HEK293 (cell line): ENCODE results near the gene HIVEP2.
A peak's percentile ranks its signal among the peaks of the same experiment; 100 is the strongest.

Source experiments
- CTCF ChIA-PET: fragments of 350-600 bp; formaldehyde crosslinking; extraction: SDS; loops from one replicate; lab custom pipeline; 2021; ENCODE audit warnings: antibody characterized with exemption; lab: Yijun Ruan, JAX
- POLR2A ChIA-PET: fragments of 300-600 bp; formaldehyde crosslinking; extraction: SDS; loops from one replicate; lab custom pipeline; 2020; ENCODE audit warnings: antibody characterized with exemption, inconsistent platforms; lab: Yijun Ruan, JAX
- H3K27ac ChIP-seq: fragments of 200-500 bp; sonication (Bioruptor generic); 2 replicates; pipeline ENCODE4 v1.5.1; 2014; ENCODE audit warnings: low read depth, low read length, control low read depth, inconsistent platforms; ENCODE audit errors: extremely low read depth
- H3K36me3 ChIP-seq, 2 experiments: fragments of 200-500 bp in 1 of 2; sonication (Bioruptor generic) in 1 of 2; 1 replicate in 1 of 2; 2 replicates in 1 of 2; pipeline ENCODE4 v1.5.1; 2014 to 2017; ENCODE audit warnings: inconsistent platforms in 2 of 2, low read length in 2 of 2; ENCODE audit not compliant: control insufficient read depth in 2 of 2, insufficient read depth in 1 of 2
- H3K4me1 ChIP-seq: fragments of 200-500 bp; sonication (Bioruptor generic); 2 replicates; pipeline ENCODE4 v1.5.1; 2014; ENCODE audit warnings: mild to moderate bottlenecking, low read length, inconsistent platforms; ENCODE audit not compliant: control insufficient read depth, insufficient read depth
- H3K4me3 ChIP-seq: 2 replicates; pipeline ENCODE4 v1.5.1; 2011; ENCODE audit warnings: low read depth, mild to moderate bottlenecking, control low read depth, low read length, moderate library complexity
- H3K9me3 ChIP-seq: fragments of 200-500 bp; sonication (Bioruptor generic); 2 replicates; pipeline ENCODE4 v1.5.1; 2014; ENCODE audit warnings: low read depth, low read length, inconsistent platforms; ENCODE audit not compliant: control insufficient read depth, insufficient read depth
- GLI2 ChIP-seq: fragments of 450-650 bp; formaldehyde crosslinking; IDR thresholded peaks from 2 replicates; pipeline ENCODE4; 2017; ENCODE audit warnings: missing biosample characterization, missing genetic modification characterization, low read depth, borderline replicate concordance
- KLF1 ChIP-seq: fragments of 450-650 bp; formaldehyde crosslinking; IDR thresholded peaks from 2 replicates; pipeline ENCODE4 v1.5.1; 2016; ENCODE audit warnings: missing biosample characterization, missing genetic modification characterization
- KLF10 ChIP-seq: fragments of 450-650 bp; IDR thresholded peaks from 2 replicates; pipeline ENCODE4 v1.5.1; 2018; ENCODE audit warnings: missing biosample characterization, mild to moderate bottlenecking, missing genetic modification characterization
- MYNN ChIP-seq: fragments of 450-650 bp; formaldehyde crosslinking; IDR thresholded peaks from 2 replicates; pipeline ENCODE4 v1.5.1; 2016; ENCODE audit warnings: missing biosample characterization, missing genetic modification characterization, borderline replicate concordance
- REPIN1 ChIP-seq: fragments of 450-650 bp; formaldehyde crosslinking; IDR thresholded peaks from 2 replicates; pipeline ENCODE4 v1.5.1; 2017; ENCODE audit warnings: missing biosample characterization, missing genetic modification characterization, low read depth
- SETDB1 ChIP-seq: IDR thresholded peaks from one replicate; pipeline ENCODE4 v1.6.1; 2017; ENCODE audit warnings: mild to moderate bottlenecking, low read length, moderate library complexity, mixed read lengths; ENCODE audit not compliant: insufficient read length
- YY2 ChIP-seq: fragments of 450-650 bp; formaldehyde crosslinking; IDR thresholded peaks from 2 replicates; pipeline ENCODE4 v1.5.1; 2016; ENCODE audit warnings: missing biosample characterization, missing genetic modification characterization
- ZBTB48 ChIP-seq: fragments of 450-650 bp; formaldehyde crosslinking; IDR thresholded peaks from 2 replicates; pipeline ENCODE4 v1.5.1; 2016; ENCODE audit warnings: missing biosample characterization, missing genetic modification characterization
- ZNF138 ChIP-seq: fragments of 450-650 bp; formaldehyde crosslinking; IDR thresholded peaks from 2 replicates; pipeline ENCODE4 v1.5.1; 2016; ENCODE audit warnings: missing biosample characterization, missing genetic modification characterization, borderline replicate concordance
- ZNF155 ChIP-seq: fragments of 450-650 bp; formaldehyde crosslinking; IDR thresholded peaks from 2 replicates; pipeline ENCODE4 v1.5.1; 2016; ENCODE audit warnings: missing biosample characterization, missing genetic modification characterization
- ZNF184 ChIP-seq: fragments of 450-650 bp; IDR thresholded peaks from 2 replicates; pipeline ENCODE4 v1.5.1; 2018; ENCODE audit warnings: missing biosample characterization, mild to moderate bottlenecking, missing genetic modification characterization
- ZNF211 ChIP-seq: fragments of 450-650 bp; formaldehyde crosslinking; IDR thresholded peaks from 2 replicates; pipeline ENCODE4 v1.5.1; 2016; ENCODE audit warnings: low read depth, missing biosample characterization, missing genetic modification characterization
- ZNF223 ChIP-seq: fragments of 450-650 bp; formaldehyde crosslinking; IDR thresholded peaks from 2 replicates; pipeline ENCODE4 v1.5.1; 2016; ENCODE audit warnings: missing biosample characterization, missing genetic modification characterization
- ZNF501 ChIP-seq: fragments of 450-650 bp; formaldehyde crosslinking; IDR thresholded peaks from 2 replicates; pipeline ENCODE4 v1.5.1; 2016; ENCODE audit warnings: missing biosample characterization, missing genetic modification characterization
- ZNF558 ChIP-seq: fragments of 450-650 bp; formaldehyde crosslinking; IDR thresholded peaks from 2 replicates; pipeline ENCODE4 v1.5.1; 2016; ENCODE audit warnings: missing biosample characterization, missing genetic modification characterization
- ZNF624 ChIP-seq: fragments of 450-650 bp; formaldehyde crosslinking; IDR thresholded peaks from 2 replicates; pipeline ENCODE4 v1.5.1; 2017; ENCODE audit warnings: missing biosample characterization, missing genetic modification characterization
- ZSCAN30 ChIP-seq: fragments of 450-650 bp; IDR thresholded peaks from 2 replicates; pipeline ENCODE4 v1.5.1; 2018; ENCODE audit warnings: missing biosample characterization, mild to moderate bottlenecking, missing genetic modification characterization, moderate library complexity
- TF ChIP-seq, protein P1 (sequence below): fragments of 450-650 bp; formaldehyde crosslinking; IDR thresholded peaks from 2 replicates; pipeline ENCODE4 v1.5.1; 2016; ENCODE audit warnings: missing biosample characterization, missing genetic modification characterization
- TF ChIP-seq, protein P2 (sequence below): fragments of 450-650 bp; formaldehyde crosslinking; IDR thresholded peaks from 2 replicates; pipeline ENCODE4 v1.5.1; 2016; ENCODE audit warnings: missing biosample characterization, missing genetic modification characterization
- TF ChIP-seq, protein P3 (sequence below): fragments of 450-650 bp; formaldehyde crosslinking; IDR thresholded peaks from 2 replicates; pipeline ENCODE4 v1.5.1; 2017; ENCODE audit warnings: missing biosample characterization, mild to moderate bottlenecking, missing genetic modification characterization, moderate library complexity
- TF ChIP-seq, protein P4 (sequence below): fragments of 450-650 bp; formaldehyde crosslinking; IDR thresholded peaks from 2 replicates; pipeline ENCODE4 v1.5.1; 2016; ENCODE audit warnings: missing biosample characterization, missing genetic modification characterization
- TF ChIP-seq, protein P5 (sequence below): fragments of 450-650 bp; formaldehyde crosslinking; IDR thresholded peaks from 2 replicates; pipeline ENCODE4 v1.5.1; 2016; ENCODE audit warnings: missing biosample characterization, missing genetic modification characterization

HIVEP2 gene

DNA sequence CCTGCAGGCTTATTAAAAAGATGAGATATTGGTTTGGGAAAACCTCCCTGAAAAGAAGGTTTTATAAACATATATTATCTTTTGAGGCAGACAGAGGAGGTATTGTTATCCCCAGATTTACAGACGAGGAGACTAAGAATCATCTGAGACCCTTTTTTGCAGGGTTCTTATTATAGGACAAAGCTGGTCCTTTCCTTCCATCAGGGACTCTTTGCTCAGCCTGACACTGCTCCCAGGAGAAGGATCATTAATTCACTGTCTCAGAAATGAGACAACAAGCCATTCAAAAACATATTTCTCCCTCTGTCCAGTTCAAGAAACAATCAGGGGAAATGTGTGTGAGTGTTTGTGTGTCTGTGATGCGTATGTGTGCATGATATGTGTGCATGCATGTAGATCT, 33.5 kb downstream of the HIVEP2 start (continued):
- TF ChIP-seq SETDB1 (no peak), YY2 (no peak)
- TF ChIP-seq, all 188 proteins: peak for 0

DNA sequence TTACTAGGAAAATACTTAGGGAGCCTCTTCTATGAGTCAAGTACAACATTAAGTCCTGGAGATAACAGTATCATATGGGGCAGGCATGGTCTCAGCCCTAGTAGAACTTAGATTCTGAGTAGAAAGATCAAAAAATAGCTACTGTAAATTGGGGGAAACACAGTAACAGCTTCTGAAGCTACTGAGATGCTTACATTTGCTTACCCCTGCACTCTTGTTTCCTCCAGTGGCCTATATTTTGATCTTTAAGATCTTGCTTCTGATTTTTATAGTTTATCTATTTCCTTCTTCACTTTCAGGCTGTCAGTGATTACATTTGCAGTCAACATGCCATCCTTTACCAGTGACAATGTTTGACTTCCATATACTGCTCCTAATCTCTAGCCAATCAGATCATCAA, 35.3 kb downstream of the HIVEP2 start:
- TF ChIP-seq ZBTB48 (tag by site-specific recombination), result no peak
- TF ChIP-seq ZNF184 (tag by site-specific recombination), result peak; percentile 83; the same call in 1 of the 2 replicates
- Histone ChIP-seq H3K9me3 (no peaks in the 10 kb centered on the region), H3K27ac (no peak overlapping the region), H3K4me1 (no peaks in the 10 kb centered on the region), H3K36me3 (no peaks in the 10 kb centered on the region), H3K4me3 (no peak overlapping the region)
- POLR2A ChIA-PET, result no interaction called here
- CTCF ChIA-PET, result interaction anchor here (1.0 kb wide), 1 partner anchor 435 kb away, joined by 3 read pairs; no protein-coding TSS in a partner anchor

DNA sequence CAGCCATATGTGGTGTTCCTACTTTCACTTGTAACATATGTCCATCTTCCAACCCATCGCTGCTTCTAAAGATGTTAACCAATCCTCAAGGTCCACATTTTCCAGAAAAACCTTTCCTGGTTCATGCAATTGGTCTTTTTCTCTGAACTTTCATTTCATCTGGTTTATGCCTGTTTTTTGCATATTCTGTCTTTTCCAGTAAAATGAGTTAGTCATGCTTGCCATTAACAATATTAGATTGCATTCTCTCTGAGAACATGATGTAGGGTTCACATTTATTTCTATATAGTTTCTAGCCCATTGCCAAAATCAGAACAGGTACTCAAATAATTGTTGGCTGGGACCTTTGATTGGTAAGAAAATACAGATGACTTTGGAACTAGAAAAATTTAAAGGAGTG, 36.7 kb downstream of the HIVEP2 start:
- peaks cover 8% of the 10 kb centered on the region for H3K4me1 ChIP-seq
- ChIA-PET CTCF (no interaction called here), POLR2A (no interaction called here)
- no peak overlapping the region for H3K27ac ChIP-seq
- H3K4me3 ChIP-seq, result no peak overlapping the region
- H3K9me3 ChIP-seq, result no peaks in the 10 kb centered on the region
- TF ChIP-seq ZNF211, result no peak
- TF ChIP-seq, protein P1, sequence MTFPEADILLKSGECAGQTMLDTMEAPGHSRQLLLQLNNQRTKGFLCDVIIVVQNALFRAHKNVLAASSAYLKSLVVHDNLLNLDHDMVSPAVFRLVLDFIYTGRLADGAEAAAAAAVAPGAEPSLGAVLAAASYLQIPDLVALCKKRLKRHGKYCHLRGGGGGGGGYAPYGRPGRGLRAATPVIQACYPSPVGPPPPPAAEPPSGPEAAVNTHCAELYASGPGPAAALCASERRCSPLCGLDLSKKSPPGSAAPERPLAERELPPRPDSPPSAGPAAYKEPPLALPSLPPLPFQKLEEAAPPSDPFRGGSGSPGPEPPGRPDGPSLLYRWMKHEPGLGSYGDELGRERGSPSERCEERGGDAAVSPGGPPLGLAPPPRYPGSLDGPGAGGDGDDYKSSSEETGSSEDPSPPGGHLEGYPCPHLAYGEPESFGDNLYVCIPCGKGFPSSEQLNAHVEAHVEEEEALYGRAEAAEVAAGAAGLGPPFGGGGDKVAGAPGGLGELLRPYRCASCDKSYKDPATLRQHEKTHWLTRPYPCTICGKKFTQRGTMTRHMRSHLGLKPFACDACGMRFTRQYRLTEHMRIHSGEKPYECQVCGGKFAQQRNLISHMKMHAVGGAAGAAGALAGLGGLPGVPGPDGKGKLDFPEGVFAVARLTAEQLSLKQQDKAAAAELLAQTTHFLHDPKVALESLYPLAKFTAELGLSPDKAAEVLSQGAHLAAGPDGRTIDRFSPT (tag by site-specific recombination), result no peak
- TF ChIP-seq, protein P2, sequence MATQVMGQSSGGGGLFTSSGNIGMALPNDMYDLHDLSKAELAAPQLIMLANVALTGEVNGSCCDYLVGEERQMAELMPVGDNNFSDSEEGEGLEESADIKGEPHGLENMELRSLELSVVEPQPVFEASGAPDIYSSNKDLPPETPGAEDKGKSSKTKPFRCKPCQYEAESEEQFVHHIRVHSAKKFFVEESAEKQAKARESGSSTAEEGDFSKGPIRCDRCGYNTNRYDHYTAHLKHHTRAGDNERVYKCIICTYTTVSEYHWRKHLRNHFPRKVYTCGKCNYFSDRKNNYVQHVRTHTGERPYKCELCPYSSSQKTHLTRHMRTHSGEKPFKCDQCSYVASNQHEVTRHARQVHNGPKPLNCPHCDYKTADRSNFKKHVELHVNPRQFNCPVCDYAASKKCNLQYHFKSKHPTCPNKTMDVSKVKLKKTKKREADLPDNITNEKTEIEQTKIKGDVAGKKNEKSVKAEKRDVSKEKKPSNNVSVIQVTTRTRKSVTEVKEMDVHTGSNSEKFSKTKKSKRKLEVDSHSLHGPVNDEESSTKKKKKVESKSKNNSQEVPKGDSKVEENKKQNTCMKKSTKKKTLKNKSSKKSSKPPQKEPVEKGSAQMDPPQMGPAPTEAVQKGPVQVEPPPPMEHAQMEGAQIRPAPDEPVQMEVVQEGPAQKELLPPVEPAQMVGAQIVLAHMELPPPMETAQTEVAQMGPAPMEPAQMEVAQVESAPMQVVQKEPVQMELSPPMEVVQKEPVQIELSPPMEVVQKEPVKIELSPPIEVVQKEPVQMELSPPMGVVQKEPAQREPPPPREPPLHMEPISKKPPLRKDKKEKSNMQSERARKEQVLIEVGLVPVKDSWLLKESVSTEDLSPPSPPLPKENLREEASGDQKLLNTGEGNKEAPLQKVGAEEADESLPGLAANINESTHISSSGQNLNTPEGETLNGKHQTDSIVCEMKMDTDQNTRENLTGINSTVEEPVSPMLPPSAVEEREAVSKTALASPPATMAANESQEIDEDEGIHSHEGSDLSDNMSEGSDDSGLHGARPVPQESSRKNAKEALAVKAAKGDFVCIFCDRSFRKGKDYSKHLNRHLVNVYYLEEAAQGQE (tag by site-specific recombination), result no peak
- no peak for TF ChIP-seq ZNF155 (tag by site-specific recombination)
- TF ChIP-seq ZNF624 (tag by site-specific recombination), result no peak
- TF ChIP-seq ZNF138, result no peak
- TF ChIP-seq GLI2 (tag by site-specific recombination), result no peak
- no peak for TF ChIP-seq ZSCAN30 (tag by site-specific recombination)
- TF ChIP-seq ZNF223, result no peak
- TF ChIP-seq ZNF501, result no peak
- no peak for TF ChIP-seq ZNF558 (tag by site-specific recombination)
- no peak for TF ChIP-seq ZNF184 (tag by site-specific recombination)
- no peak for TF ChIP-seq KLF1
- TF ChIP-seq, protein P3, sequence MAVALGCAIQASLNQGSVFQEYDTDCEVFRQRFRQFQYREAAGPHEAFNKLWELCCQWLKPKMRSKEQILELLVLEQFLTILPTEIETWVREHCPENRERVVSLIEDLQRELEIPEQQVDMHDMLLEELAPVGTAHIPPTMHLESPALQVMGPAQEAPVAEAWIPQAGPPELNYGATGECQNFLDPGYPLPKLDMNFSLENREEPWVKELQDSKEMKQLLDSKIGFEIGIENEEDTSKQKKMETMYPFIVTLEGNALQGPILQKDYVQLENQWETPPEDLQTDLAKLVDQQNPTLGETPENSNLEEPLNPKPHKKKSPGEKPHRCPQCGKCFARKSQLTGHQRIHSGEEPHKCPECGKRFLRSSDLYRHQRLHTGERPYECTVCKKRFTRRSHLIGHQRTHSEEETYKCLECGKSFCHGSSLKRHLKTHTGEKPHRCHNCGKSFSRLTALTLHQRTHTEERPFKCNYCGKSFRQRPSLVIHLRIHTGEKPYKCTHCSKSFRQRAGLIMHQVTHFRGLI (tag by site-specific recombination), result no peak
- no peak for TF ChIP-seq KLF10 (tag by site-specific recombination)
- TF ChIP-seq, protein P4, sequence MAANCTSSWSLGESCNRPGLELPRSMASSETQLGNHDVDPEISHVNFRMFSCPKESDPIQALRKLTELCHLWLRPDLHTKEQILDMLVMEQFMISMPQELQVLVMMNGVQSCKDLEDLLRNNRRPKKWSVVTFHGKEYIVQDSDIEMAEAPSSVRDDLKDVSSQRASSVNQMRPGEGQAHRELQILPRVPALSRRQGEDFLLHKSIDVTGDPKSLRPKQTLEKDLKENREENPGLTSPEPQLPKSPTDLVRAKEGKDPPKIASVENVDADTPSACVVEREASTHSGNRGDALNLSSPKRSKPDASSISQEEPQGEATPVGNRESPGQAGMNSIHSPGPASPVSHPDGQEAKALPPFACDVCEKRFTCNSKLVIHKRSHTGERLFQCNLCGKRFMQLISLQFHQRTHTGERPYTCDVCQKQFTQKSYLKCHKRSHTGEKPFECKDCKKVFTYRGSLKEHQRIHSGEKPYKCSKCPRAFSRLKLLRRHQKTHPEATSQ (tag by site-specific recombination), result no peak
- no peak for TF ChIP-seq MYNN (tag by site-specific recombination)
- TF ChIP-seq, protein P5, sequence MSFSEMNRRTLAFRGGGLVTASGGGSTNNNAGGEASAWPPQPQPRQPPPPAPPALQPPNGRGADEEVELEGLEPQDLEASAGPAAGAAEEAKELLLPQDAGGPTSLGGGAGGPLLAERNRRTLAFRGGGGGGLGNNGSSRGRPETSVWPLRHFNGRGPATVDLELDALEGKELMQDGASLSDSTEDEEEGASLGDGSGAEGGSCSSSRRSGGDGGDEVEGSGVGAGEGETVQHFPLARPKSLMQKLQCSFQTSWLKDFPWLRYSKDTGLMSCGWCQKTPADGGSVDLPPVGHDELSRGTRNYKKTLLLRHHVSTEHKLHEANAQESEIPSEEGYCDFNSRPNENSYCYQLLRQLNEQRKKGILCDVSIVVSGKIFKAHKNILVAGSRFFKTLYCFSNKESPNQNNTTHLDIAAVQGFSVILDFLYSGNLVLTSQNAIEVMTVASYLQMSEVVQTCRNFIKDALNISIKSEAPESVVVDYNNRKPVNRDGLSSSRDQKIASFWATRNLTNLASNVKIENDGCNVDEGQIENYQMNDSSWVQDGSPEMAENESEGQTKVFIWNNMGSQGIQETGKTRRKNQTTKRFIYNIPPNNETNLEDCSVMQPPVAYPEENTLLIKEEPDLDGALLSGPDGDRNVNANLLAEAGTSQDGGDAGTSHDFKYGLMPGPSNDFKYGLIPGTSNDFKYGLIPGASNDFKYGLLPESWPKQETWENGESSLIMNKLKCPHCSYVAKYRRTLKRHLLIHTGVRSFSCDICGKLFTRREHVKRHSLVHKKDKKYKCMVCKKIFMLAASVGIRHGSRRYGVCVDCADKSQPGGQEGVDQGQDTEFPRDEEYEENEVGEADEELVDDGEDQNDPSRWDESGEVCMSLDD (tag by site-specific recombination), result no peak
- no peak for TF ChIP-seq REPIN1 (tag by site-specific recombination)
- no peaks in the 10 kb centered on the region for H3K36me3 ChIP-seq
